ENCODE results near the gene BYSL. TPM values are rescaled to one million over a fixed set of nuclear protein-coding genes. Genes with fewer than 3 reads are reported as not detected.

Gene BYSL
- total and polyA plus RNA-seq, 10 of the 15 experiments (the other 5 are each of a cell fraction or from before 2014, with no cell fraction given): 12.6 to 51.1 (median 33.0) TPM

- POLR2A ChIA-PET: interaction anchor here (0.6 to 1.8 kb wide), 14 partner anchors 10 to 851 kb away, joined by 3 to 9 read pairs (median 4); partner anchors contain the start of genes BYSL, MED20, TAF8 and TBCC
- Histone ChIP-seq H3K9me3 (replicated peaks; ENCODE audit: control insufficient read depth, insufficient read depth, low read length) (no peaks in the 10 kb centered on the region), H4K20me1 (ENCODE audit: control insufficient read depth, insufficient read depth) (no peaks in the 10 kb centered on the region), H3K4me3 (peak within 1 kb of the TSS; percentile 89), H3K9ac (ENCODE audit: control insufficient read depth, insufficient read depth, low read length) (peak within 1 kb of the TSS; percentile 80), H3K27me3 (replicated peaks in 1 of 2; ENCODE audit: control insufficient read depth in 2 of 2, insufficient read depth in 2 of 2, low read length in 1 of 2) (no peaks in the 10 kb centered on the region), H3K27ac (ENCODE audit: control insufficient read depth, insufficient read depth) (peak within 1 kb of the TSS; percentile 90), H3K4me1 (ENCODE audit: control insufficient read depth, insufficient read depth, low read length) (peaks cover 6% of the 10 kb centered on the region; the same call in 1 of the 2 replicates), H2AFZ (ENCODE audit: control insufficient read depth, low read depth, low read length) (peak within 1 kb of the TSS; percentile 85), H3K36me3 (ENCODE audit: control insufficient read depth in 2 of 2, insufficient read depth in 2 of 2, low read length in 1 of 2) (no peaks in the 10 kb centered on the region), H3K4me2 (ENCODE audit: control insufficient read depth, insufficient read depth) (peak within 1 kb of the TSS; percentile 100), H3K79me2 (ENCODE audit: control insufficient read depth, insufficient read depth, low read length) (peaks cover 2% of the 10 kb centered on the region; the same call in 1 of the 2 replicates)
- ATAC-seq (peak; percentile 96), DNase-seq (ENCODE audit: low read depth, low spot score) (peak; percentile 65), FAIRE-seq (peak; percentile 73)
- BruUV-seq (replicated peaks): no TSS peak
- RAD21 ChIA-PET (ENCODE audit: unreplicated experiment): interaction anchor here (0.9 to 2.2 kb wide), 7 partner anchors 25 to 156 kb away, joined by 3 to 10 read pairs (median 5); partner anchors contain the start of genes BYSL, MED20 and TOMM6
- WGBS (ENCODE audit: insufficient coverage, insufficient replicate concordance, low lambda C conversion rate, missing lambda C conversion rate): 1% methylated on average over 28 of the region's 55 CpGs
- CTCF ChIA-PET: interaction anchor here (0.8 to 4.9 kb wide), 13 partner anchors 8 to 148 kb away, joined by 3 to 31 read pairs (median 4); partner anchors contain the start of genes BYSL and MED20
- SMC1A ChIA-PET (ENCODE audit: uncharacterized antibody, unreplicated experiment): interaction anchor here (0.7 to 2.2 kb wide), 13 partner anchors 9 to 209 kb away, joined by 3 to 15 read pairs (median 4); partner anchors contain the start of genes BYSL and MED20
- in situ Hi-C loops (cut with MboI) (no loop called here), intact Hi-C loops (cut with micrococcal nuclease; ENCODE audit: unreplicated experiment) (loop anchor here (1.0 to 5.0 kb wide), 4 partner anchors 26 to 108 kb away; partner anchors contain the start of genes BYSL, CCND3, MED20 and TOMM6)
- TF ChIP-seq FOS (IDR thresholded peaks at IDR 0.05; ENCODE audit: borderline replicate concordance, extremely low read depth, insufficient read length) (peak; percentile 1), SREBF2 (IDR thresholded peaks at IDR 0.05; ENCODE audit: low read length) (no peak), MYB (IDR thresholded peaks at IDR 0.05; ENCODE audit: borderline replicate concordance, low read depth, low read length) (0 out of 2 replicates have a peak, but pooled peaks have one; percentile 9), NFYB (IDR thresholded peaks at IDR 0.05; ENCODE audit: insufficient read depth, low read depth, low read length) (peak; percentile 84), BCL3 (IDR thresholded peaks at IDR 0.05; ENCODE audit: borderline replicate concordance, insufficient read depth, low read depth, low read length, poor library complexity, severe bottlenecking) (no peak), NKRF (conservative IDR thresholded peaks at IDR 0.05) (peak; percentile 85), DPF2 (IDR thresholded peaks at IDR 0.05) (0 out of 2 replicates have a peak, but pooled peaks have one; percentile 24), ZSCAN29 (IDR thresholded peaks at IDR 0.05) (no peak), CREM (IDR thresholded peaks at IDR 0.05; ENCODE audit: low read depth) (peak; percentile 79), PBX3 (IDR thresholded peaks at IDR 0.05; ENCODE audit: insufficient replicate concordance, low read depth, low read length) (no peak), USF1 (IDR thresholded peaks at IDR 0.05; ENCODE audit: borderline replicate concordance, extremely low read length, insufficient read depth, low read depth, low read length) (peak; percentile 58), NR2F1 (conservative IDR thresholded peaks at IDR 0.05) (peak; percentile 78), SIX5 (IDR thresholded peaks at IDR 0.05; ENCODE audit: low read depth, low read length, severe bottlenecking) (no peak), ELK1 (IDR thresholded peaks at IDR 0.05; ENCODE audit: low read depth, low read length) (no peak)
Measured at GRCh38 chr6:41895300-41896233, 25.7 kb upstream of the BYSL start, which contains the start of gene USP49. TSS of gene USP49 (minus strand) at chr6:41895375. CDS start at chr6:41806983, 88,392 bp downstream.

Measured in GM12878 (cell line).